ENCODE data around the gene DEDD. TPM values are rescaled to one million over a fixed set of nuclear protein-coding genes. Genes with fewer than 3 reads are reported as not detected.

Gene DEDD
- total RNA-seq, 1 experiment from 2014 or later: 63.6 TPM

- Histone ChIP-seq H3K36me3 (replicated peaks; ENCODE audit: control insufficient read depth, insufficient read depth, low read length) (peaks cover 9% of the 10 kb centered on the region), H3K27me3 (ENCODE audit: control insufficient read depth, insufficient read depth, low read length) (no peaks in the 10 kb centered on the region), H3K4me3 (ENCODE audit: insufficient read depth, low read depth, low read length) (peak overlapping the region; percentile 91)
- DNase-seq: no peak
These were observed 26.0 kb upstream of the DEDD start for GRCh38 chr1:161158316-161159010.

- no peak for DNase-seq
- Histone ChIP-seq H3K4me3 (ENCODE audit: insufficient read depth, low read depth, low read length) (no peak overlapping the region), H3K36me3 (replicated peaks; ENCODE audit: control insufficient read depth, insufficient read depth, low read length) (peaks cover 9% of the 10 kb centered on the region), H3K27me3 (ENCODE audit: control insufficient read depth, insufficient read depth, low read length) (no peaks in the 10 kb centered on the region)
These were observed 25.4 kb upstream of the DEDD start for GRCh38 chr1:161157867-161158266.

DNA sequence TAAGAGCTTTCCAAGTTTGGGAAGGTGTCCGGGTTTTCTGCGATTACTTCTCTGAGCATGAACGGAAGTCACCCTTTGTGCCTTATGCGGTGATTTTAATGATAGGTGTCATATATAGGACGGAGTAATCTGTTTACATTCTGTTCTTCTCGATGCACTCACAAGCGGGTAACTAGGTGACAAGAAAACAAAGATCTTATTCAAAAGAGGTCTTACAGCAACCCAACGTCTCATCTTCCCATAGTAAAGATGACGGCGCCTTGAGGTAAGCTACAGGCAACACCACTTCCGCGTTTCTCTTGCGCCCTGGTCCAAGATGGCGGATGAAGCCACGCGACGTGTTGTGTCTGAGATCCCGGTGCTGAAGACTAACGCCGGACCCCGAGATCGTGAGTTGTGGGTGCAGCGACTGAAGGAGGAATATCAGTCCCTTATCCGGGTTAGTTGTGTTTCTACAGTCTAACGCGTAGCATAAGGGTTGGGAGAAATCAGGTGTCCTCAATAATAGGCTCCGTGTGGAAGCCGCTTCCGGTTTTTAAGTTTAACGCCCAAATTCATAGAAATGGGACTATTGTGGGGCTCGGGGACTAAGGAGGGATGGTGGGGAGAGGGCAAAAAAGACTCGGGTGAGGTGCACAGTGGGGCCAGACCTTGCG lies 21.3 kb upstream of the DEDD start, which contains the start of gene UFC1:
Gene UFC1, plus strand, starts transcription at position 297 of the 656 bp plus-strand sequence. Its CDS starts 20 bp downstream, at position 317.
- no peaks in the 10 kb centered on the region; the same call in 1 of the 2 replicates for H3K36me3 ChIP-seq (replicated peaks; ENCODE audit: control insufficient read depth, insufficient read depth, low read length)
- DNase-seq: peak; percentile 82
- no peaks in the 10 kb centered on the region for H3K27me3 ChIP-seq (ENCODE audit: control insufficient read depth, insufficient read depth, low read length)
- peak within 1 kb of the TSS; percentile 80 for H3K4me3 ChIP-seq (ENCODE audit: insufficient read depth, low read depth, low read length)

DNA sequence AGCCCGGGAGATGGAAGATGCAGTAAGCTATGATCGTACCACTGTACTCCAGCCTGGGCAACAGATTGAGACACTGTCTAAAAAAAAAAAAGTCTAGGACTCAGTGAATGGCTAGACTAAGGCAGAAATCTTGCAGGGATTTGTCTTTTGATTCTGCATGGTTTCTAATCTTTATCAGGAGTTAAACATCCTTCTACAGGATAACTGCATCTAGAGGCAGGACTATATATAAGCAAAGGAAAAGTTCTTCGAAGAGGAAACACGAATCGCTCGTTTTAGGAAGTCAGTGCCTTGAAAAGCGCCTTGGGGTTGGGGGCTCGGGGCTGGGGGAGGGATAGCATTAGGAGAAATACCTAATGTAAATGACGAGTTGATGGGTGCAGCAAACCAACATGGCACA lies 20.7 kb upstream of the DEDD start:
- H3K4me3 ChIP-seq (ENCODE audit: insufficient read depth, low read depth, low read length): peak overlapping the region; percentile 80
- peak; percentile 49 for DNase-seq
- H3K27me3 ChIP-seq (ENCODE audit: control insufficient read depth, insufficient read depth, low read length): no peaks in the 10 kb centered on the region
- H3K36me3 ChIP-seq (replicated peaks; ENCODE audit: control insufficient read depth, insufficient read depth, low read length): no peaks in the 10 kb centered on the region; the same call in 1 of the 2 replicates

- DNase-seq: no peak
- Histone ChIP-seq H3K4me3 (ENCODE audit: insufficient read depth, low read depth, low read length) (no peak overlapping the region), H3K27me3 (ENCODE audit: control insufficient read depth, insufficient read depth, low read length) (no peaks in the 10 kb centered on the region), H3K36me3 (replicated peaks; ENCODE audit: control insufficient read depth, insufficient read depth, low read length) (no peaks in the 10 kb centered on the region)
These were observed 13.4 kb upstream of the DEDD start for GRCh38 chr1:161145832-161146231.

DNA sequence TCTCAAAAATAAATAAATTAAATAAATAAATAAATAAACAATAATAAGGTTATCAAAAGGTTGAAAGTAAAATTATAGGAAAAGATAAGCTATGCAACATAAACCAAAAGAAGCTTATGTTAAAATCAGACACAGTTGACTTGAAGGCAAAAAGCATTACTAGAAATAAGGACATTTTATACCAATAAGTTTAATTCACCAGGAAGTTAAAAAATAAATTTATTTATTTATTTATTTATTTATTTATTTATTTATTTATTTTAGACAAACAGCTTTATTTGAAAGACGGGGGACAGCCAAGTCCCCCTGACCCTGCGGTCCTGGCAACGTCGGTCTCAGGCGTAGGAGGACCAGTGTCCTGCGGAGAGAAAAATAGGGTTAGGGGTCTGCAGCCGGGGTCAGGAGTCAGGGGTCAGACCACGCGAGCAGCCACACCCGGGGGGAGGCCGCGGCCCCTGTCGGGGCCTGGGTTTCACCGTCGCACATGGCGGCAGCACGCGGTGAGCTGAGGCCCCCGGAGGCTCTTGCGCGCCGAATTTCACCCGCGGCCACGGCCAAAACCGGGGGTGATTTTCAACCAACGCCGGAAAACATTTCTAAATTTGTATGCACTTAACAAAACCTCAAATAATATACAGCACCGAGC lies 8.4 kb upstream of the DEDD start:
- no peak overlapping the region for H3K4me3 ChIP-seq (ENCODE audit: insufficient read depth, low read depth, low read length)
- no peaks in the 10 kb centered on the region for H3K36me3 ChIP-seq (replicated peaks; ENCODE audit: control insufficient read depth, insufficient read depth, low read length)
- DNase-seq: no peak
- H3K27me3 ChIP-seq (ENCODE audit: control insufficient read depth, insufficient read depth, low read length): no peaks in the 10 kb centered on the region

- Histone ChIP-seq H3K27me3 (ENCODE audit: control insufficient read depth, insufficient read depth, low read length) (no peaks in the 10 kb centered on the region), H3K4me3 (ENCODE audit: insufficient read depth, low read depth, low read length) (no peak overlapping the region), H3K36me3 (replicated peaks; ENCODE audit: control insufficient read depth, insufficient read depth, low read length) (no peaks in the 10 kb centered on the region)
- DNase-seq: peak; percentile 70
These were observed 7.3 kb upstream of the DEDD start for GRCh38 chr1:161139766-161140165.

DNA sequence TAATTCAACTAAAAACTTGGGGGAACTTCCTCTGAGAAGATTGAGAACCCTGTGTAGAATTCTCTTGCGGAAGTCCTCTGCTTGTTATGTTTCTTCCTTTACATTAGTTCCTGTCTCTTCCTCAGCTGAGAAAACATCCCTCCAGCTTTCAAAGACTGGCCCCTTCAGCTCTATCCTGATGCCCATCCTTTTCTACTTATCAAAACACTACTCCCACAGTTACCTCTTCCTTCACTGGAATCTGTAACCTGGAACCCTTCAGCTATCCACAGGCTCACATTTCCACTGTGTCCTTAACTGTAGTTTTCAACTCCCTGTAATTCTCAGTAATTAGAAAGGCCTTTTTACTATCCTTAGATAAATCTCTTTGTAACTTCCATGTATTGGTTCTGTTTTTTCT lies 6.0 kb upstream of the DEDD start:
- Histone ChIP-seq H3K27me3 (ENCODE audit: control insufficient read depth, insufficient read depth, low read length) (no peaks in the 10 kb centered on the region), H3K4me3 (ENCODE audit: insufficient read depth, low read depth, low read length) (no peak overlapping the region), H3K36me3 (replicated peaks; ENCODE audit: control insufficient read depth, insufficient read depth, low read length) (no peaks in the 10 kb centered on the region)
- DNase-seq: no peak

GRCh38 chr1:161137881-161138280 lies 5.4 kb upstream of the DEDD start:
- no peaks in the 10 kb centered on the region for H3K27me3 ChIP-seq (ENCODE audit: control insufficient read depth, insufficient read depth, low read length)
- no peak for DNase-seq
- H3K4me3 ChIP-seq (ENCODE audit: insufficient read depth, low read depth, low read length): no peak overlapping the region
- no peaks in the 10 kb centered on the region for H3K36me3 ChIP-seq (replicated peaks; ENCODE audit: control insufficient read depth, insufficient read depth, low read length)

- H3K27me3 ChIP-seq (ENCODE audit: control insufficient read depth, insufficient read depth, low read length): no peaks in the 10 kb centered on the region
- peak; percentile 33 for DNase-seq
- peaks cover 3% of the 10 kb centered on the region for H3K36me3 ChIP-seq (replicated peaks; ENCODE audit: control insufficient read depth, insufficient read depth, low read length)
- peak overlapping the region; percentile 74 for H3K4me3 ChIP-seq (ENCODE audit: insufficient read depth, low read depth, low read length)
These were observed 813 bp upstream of the DEDD start for GRCh38 chr1:161133220-161133740.

DNA sequence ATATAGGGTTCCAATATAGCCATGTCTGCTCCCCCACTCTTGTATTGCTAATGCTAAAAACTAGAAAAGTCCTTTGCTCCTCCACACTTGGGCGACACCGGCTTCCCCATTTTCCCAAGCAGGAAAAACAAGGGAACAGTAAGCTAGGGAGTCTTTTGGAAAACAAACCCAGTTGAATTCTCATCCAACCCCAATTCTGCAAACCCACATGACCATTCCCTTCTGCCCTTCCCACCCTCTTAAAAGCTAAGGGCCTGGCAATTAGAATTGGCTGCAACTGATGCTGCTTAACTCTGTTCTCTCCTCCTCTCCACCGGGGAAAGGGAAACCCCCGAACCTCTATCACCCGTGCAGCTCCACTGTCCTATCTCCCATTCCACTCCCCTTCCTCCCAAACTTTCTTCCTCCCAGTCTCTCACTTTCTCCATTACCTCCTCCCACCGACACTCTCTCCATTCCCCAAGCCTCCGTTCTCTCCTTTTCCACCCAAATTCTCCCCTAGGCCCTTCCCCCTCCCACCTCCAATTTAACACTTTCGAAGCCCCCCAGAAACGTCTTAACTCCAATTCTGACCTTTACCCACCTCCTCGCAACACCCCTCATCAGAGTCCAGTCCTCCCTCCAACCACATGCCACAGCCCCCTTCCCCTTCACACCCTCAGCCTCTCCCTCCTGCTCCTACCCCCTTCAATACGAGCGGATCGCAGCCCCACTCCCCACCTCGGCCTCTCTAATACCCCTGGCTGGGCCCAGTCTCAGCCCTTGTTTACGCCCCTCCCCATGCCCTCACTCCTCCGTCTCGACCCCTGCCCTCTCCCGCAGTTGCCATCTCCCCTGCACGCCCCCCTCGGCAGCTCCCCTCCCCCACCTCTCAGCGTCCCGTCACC lies 701 bp downstream of the DEDD start:
- no peak for DNase-seq
- peak overlapping the region; percentile 74 for H3K4me3 ChIP-seq (ENCODE audit: insufficient read depth, low read depth, low read length)
- peaks cover 3% of the 10 kb centered on the region for H3K36me3 ChIP-seq (replicated peaks; ENCODE audit: control insufficient read depth, insufficient read depth, low read length)
- no peaks in the 10 kb centered on the region for H3K27me3 ChIP-seq (ENCODE audit: control insufficient read depth, insufficient read depth, low read length)

GRCh38 chr1:161130266-161130665 lies 2.2 kb downstream of the DEDD start:
- Histone ChIP-seq H3K36me3 (replicated peaks; ENCODE audit: control insufficient read depth, insufficient read depth, low read length) (peaks cover 3% of the 10 kb centered on the region), H3K27me3 (ENCODE audit: control insufficient read depth, insufficient read depth, low read length) (no peaks in the 10 kb centered on the region), H3K4me3 (ENCODE audit: insufficient read depth, low read depth, low read length) (no peak overlapping the region)
- DNase-seq: no peak

GRCh38 chr1:161128591-161129420 lies 3.7 kb downstream of the DEDD start:
- Histone ChIP-seq H3K4me3 (ENCODE audit: insufficient read depth, low read depth, low read length) (no peak overlapping the region), H3K27me3 (ENCODE audit: control insufficient read depth, insufficient read depth, low read length) (no peaks in the 10 kb centered on the region), H3K36me3 (replicated peaks; ENCODE audit: control insufficient read depth, insufficient read depth, low read length) (peaks cover 7% of the 10 kb centered on the region)
- no peak for DNase-seq
